ENCODE results near the gene ZXDC. TPM values are rescaled to one million over a fixed set of nuclear protein-coding genes. Genes with fewer than 3 reads are reported as not detected.

Gene ZXDC
- total RNA-seq, 1 experiment from 2014 or later = 28.3 TPM

- Histone ChIP-seq H2BK20ac (ENCODE audit: low read depth, low read length, poor library complexity, severe bottlenecking) (no peak overlapping the region), H3K56ac (ENCODE audit: insufficient read length, low read depth, low read length) (no peak overlapping the region), H3K27me3 (ENCODE audit: insufficient read depth, low read length) (no peaks in the 10 kb centered on the region), H2BK12ac (ENCODE audit: insufficient read length, low read depth, low read length) (no peak overlapping the region), H3K4me1 (ENCODE audit: insufficient read depth, low read length) (no peaks in the 10 kb centered on the region), H3K23ac (ENCODE audit: insufficient read length, low read depth, low read length) (no peak overlapping the region), H3K27ac (ENCODE audit: insufficient read length, low read depth, low read length) (no peak overlapping the region), H2AFZ (ENCODE audit: low read length) (no peak overlapping the region), H3T11ph (ENCODE audit: low read length) (no peak overlapping the region), H3K9ac (ENCODE audit: extremely low read depth, insufficient read length, low read length) (no peak overlapping the region), H4K5ac (ENCODE audit: insufficient read length, low read depth, low read length) (no peak overlapping the region), H2BK5ac (ENCODE audit: insufficient read length, low read length) (no peak overlapping the region), H3K79me2 (ENCODE audit: insufficient read depth, low read length) (no peaks in the 10 kb centered on the region), H4K8ac (replicated peaks; ENCODE audit: insufficient read length, low read depth, low read length) (no peak overlapping the region), H2BK120ac (ENCODE audit: low read depth, low read length, poor library complexity, severe bottlenecking) (no peak overlapping the region), H3K14ac (ENCODE audit: insufficient read depth, low read length) (no peak overlapping the region), H2BK15ac (ENCODE audit: low read depth, low read length) (no peak overlapping the region), H4K91ac (ENCODE audit: insufficient read length, low read depth, low read length) (no peak overlapping the region), H2AK5ac (ENCODE audit: insufficient read length, low read length) (no peak overlapping the region), H3K4me2 (ENCODE audit: insufficient read depth, insufficient read length, low read length) (no peak overlapping the region), H3K4ac (ENCODE audit: low read depth, low read length) (no peak overlapping the region), H4K20me1 (ENCODE audit: control insufficient read depth, insufficient read depth, insufficient read length) (no peaks in the 10 kb centered on the region), H3K18ac (ENCODE audit: insufficient read length, low read depth, low read length) (no peak overlapping the region), H3K79me1 (ENCODE audit: insufficient read depth, low read depth, low read length, poor library complexity, severe bottlenecking) (no peaks in the 10 kb centered on the region), H3K23me2 (ENCODE audit: insufficient read length, low read depth, low read length, poor library complexity, severe bottlenecking) (no peaks in the 10 kb centered on the region), H3K9me3 (ENCODE audit: control insufficient read depth, low read depth, low read length) (no peaks in the 10 kb centered on the region)
- TF ChIP-seq CTCF (conservative IDR thresholded peaks at IDR 0.05) = no peak
- H3K4me1 Mint-ChIP-seq = 0 out of 4 replicates have a peak, but pooled peaks cover 0 to 4% of the 10 kb centered on the region in 2 experiments
- DNase-seq = no peak
- H3K27me3 Mint-ChIP-seq (ENCODE audit: low read depth) = peaks cover 1% of the 10 kb centered on the region
- H3K27ac Mint-ChIP-seq = no peak overlapping the region
- H3K4me3 Mint-ChIP-seq = no peak overlapping the region
- H3K9me3 Mint-ChIP-seq = no peaks in the 10 kb centered on the region
- no peaks in the 10 kb centered on the region for H3K36me3 Mint-ChIP-seq (ENCODE audit: insufficient read depth in 1 of 3, low read depth in 3 of 3)
- WGBS (ENCODE audit: extremely low coverage, insufficient read length, low lambda C conversion rate) = no CpG with 5 or more reads among the region's 9 CpGs
Measured at GRCh38 chr3:126516936-126517290, 41.2 kb upstream of the ZXDC start.
